Endothelial cell (in vitro differentiated cells): ENCODE data around the gene GGPS1. TPM values are rescaled to one million over a fixed set of nuclear protein-coding genes. Genes with fewer than 3 reads are reported as not detected.

Source experiments
- DNase-seq: peaks from one replicate; pipeline ENCODE4 v3.0.0; 2021; ENCODE audit warnings: low spot score
- H3K27ac Mint-ChIP-seq: one replicate; pipeline ENCODE4 v1.8.0; 2021; ENCODE audit warnings: mixed read lengths, inconsistent platforms; ENCODE audit not compliant: unreplicated experiment
- H3K27me3 Mint-ChIP-seq: one replicate; pipeline ENCODE4 v1.8.0; 2021; ENCODE audit warnings: mild to moderate bottlenecking, moderate library complexity, mixed read lengths, inconsistent platforms; ENCODE audit not compliant: unreplicated experiment
- H3K36me3 Mint-ChIP-seq: one replicate; pipeline ENCODE4 v1.8.0; 2021; ENCODE audit warnings: mild to moderate bottlenecking, low read depth, mixed read lengths, inconsistent platforms; ENCODE audit not compliant: unreplicated experiment
- H3K4me1 Mint-ChIP-seq: one replicate; pipeline ENCODE4 v1.8.0; 2021; ENCODE audit warnings: mild to moderate bottlenecking, mixed read lengths, inconsistent platforms; ENCODE audit not compliant: unreplicated experiment
- H3K4me3 Mint-ChIP-seq: one replicate; pipeline ENCODE4 v1.8.0; 2021; ENCODE audit warnings: mild to moderate bottlenecking, mixed read lengths, inconsistent platforms; ENCODE audit not compliant: unreplicated experiment
- H3K9me3 Mint-ChIP-seq: one replicate; pipeline ENCODE4 v1.8.0; 2021; ENCODE audit warnings: mixed read lengths, inconsistent platforms; ENCODE audit not compliant: unreplicated experiment
- total RNA-seq: library from RNA; stranded (reverse); fragmentation: NEBNext Ultra II Directional; extraction: Animal tissue kit (Norgen Biotek cat#: 25700); gene quantifications from one replicate; pipeline ENCODE4 v1.2.1, GENCODE V29; 2021; ENCODE audit not compliant: unreplicated experiment
- TF ChIP-seq, protein P1 (sequence below): fragments of 200-600 bp; sonication (generic); IDR thresholded peaks from one replicate; pipeline ENCODE4 v1.5.0; 2021; ENCODE audit warnings: antibody characterized with exemption; ENCODE audit not compliant: unreplicated experiment

Gene GGPS1
- total RNA-seq, 1 donor from 2014 or later = 40.4 TPM

- TF ChIP-seq, protein P1, sequence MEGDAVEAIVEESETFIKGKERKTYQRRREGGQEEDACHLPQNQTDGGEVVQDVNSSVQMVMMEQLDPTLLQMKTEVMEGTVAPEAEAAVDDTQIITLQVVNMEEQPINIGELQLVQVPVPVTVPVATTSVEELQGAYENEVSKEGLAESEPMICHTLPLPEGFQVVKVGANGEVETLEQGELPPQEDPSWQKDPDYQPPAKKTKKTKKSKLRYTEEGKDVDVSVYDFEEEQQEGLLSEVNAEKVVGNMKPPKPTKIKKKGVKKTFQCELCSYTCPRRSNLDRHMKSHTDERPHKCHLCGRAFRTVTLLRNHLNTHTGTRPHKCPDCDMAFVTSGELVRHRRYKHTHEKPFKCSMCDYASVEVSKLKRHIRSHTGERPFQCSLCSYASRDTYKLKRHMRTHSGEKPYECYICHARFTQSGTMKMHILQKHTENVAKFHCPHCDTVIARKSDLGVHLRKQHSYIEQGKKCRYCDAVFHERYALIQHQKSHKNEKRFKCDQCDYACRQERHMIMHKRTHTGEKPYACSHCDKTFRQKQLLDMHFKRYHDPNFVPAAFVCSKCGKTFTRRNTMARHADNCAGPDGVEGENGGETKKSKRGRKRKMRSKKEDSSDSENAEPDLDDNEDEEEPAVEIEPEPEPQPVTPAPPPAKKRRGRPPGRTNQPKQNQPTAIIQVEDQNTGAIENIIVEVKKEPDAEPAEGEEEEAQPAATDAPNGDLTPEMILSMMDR = no peak
- no peak overlapping the region for H3K4me3 Mint-ChIP-seq
- H3K9me3 Mint-ChIP-seq = no peaks in the 10 kb centered on the region
- no peak overlapping the region for H3K27ac Mint-ChIP-seq
- no peak for DNase-seq
- peaks cover 23% of the 10 kb centered on the region for H3K4me1 Mint-ChIP-seq
- H3K27me3 Mint-ChIP-seq = peaks cover 13% of the 10 kb centered on the region
- H3K36me3 Mint-ChIP-seq = peaks cover 20% of the 10 kb centered on the region
Observed at GRCh38 chr1:235324296-235324695, 4.1 kb upstream of the GGPS1 start.

GRCh38 chr1:235325139-235325538, 3.2 kb upstream of the GGPS1 start:
- TF ChIP-seq, protein P1 = no peak

GRCh38 chr1:235325854-235326253, 2.5 kb upstream of the GGPS1 start:
- H3K9me3 Mint-ChIP-seq = no peaks in the 10 kb centered on the region
- peak overlapping the region; percentile 99 for H3K4me3 Mint-ChIP-seq
- DNase-seq = no peak
- peak overlapping the region; percentile 98 for H3K27ac Mint-ChIP-seq
- peaks cover 29% of the 10 kb centered on the region for H3K4me1 Mint-ChIP-seq
- peaks cover 13% of the 10 kb centered on the region for H3K27me3 Mint-ChIP-seq
- TF ChIP-seq, protein P1 = no peak
- peaks cover 13% of the 10 kb centered on the region for H3K36me3 Mint-ChIP-seq

More at GRCh38 chr1:235325139-235325538, 3.2 kb upstream of the GGPS1 start:
- Mint-ChIP-seq H3K36me3 (peaks cover 20% of the 10 kb centered on the region), H3K27me3 (peaks cover 13% of the 10 kb centered on the region), H3K4me1 (peaks cover 23% of the 10 kb centered on the region), H3K27ac (no peak overlapping the region), H3K4me3 (no peak overlapping the region), H3K9me3 (no peaks in the 10 kb centered on the region)
- no peak for DNase-seq

DNA sequence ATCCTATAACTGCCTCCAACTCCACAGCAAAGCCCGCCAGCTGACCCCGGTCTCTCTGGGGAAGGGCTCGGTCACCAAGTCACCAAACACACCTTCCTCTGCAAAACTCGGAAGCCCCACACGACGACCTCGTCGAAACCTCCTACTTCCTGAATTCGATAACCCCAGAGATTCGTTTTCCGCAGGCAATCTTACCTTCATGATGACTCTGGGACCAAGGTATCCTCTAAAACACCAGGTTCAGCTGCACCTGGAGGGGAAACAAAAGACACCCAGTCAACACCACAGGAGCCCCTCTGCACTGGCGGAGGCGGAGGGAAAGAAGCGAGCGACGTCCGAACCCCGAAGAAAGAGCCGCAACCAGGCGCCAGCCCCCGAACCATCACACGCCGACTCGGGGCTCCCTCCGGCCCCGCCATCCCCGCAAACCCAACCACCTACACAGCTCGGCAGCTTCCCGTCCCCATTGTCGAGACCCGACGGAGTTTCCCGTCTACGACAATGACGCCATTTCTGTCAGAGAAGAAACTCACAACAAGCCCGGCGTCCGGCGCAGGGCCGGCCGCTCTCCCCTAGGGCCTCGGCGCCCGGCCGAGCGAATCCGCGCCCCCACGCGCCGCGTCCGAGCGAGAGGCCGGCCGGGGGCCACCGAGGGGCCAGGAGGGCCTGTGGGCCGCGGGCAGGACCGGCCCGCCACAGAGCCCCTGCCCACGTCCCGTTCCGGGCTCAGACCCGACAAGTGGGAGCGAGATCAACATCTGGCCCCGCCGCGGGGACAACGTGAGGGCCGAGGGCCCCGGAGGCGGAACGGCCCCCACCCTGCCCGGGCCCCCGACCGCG, 1.4 kb upstream of the GGPS1 start:
- DNase-seq = peak; percentile 42
- peak overlapping the region; percentile 99 for H3K4me3 Mint-ChIP-seq

More for the DNA sequence above, 1.4 kb upstream of the GGPS1 start:
- no peaks in the 10 kb centered on the region for H3K9me3 Mint-ChIP-seq
- TF ChIP-seq, protein P1 = no peak
- peaks cover 12% of the 10 kb centered on the region for H3K36me3 Mint-ChIP-seq
- peaks cover 35% of the 10 kb centered on the region for H3K4me1 Mint-ChIP-seq
- H3K27me3 Mint-ChIP-seq = peaks cover 12% of the 10 kb centered on the region
- H3K27ac Mint-ChIP-seq = peak overlapping the region; percentile 98
